HEK293 (cell line): Measurements from ENCODE around the gene TRAPPC4.
A peak's percentile ranks its signal among the peaks of the same experiment; 100 is the strongest.

Source experiments
- CTCF ChIA-PET: fragments of 350-600 bp; formaldehyde crosslinking; extraction: SDS; loops from one replicate; lab custom pipeline; 2021; ENCODE audit warnings: antibody characterized with exemption; lab: Yijun Ruan, JAX
- POLR2A ChIA-PET: fragments of 300-600 bp; formaldehyde crosslinking; extraction: SDS; loops from one replicate; lab custom pipeline; 2020; ENCODE audit warnings: antibody characterized with exemption, inconsistent platforms; lab: Yijun Ruan, JAX
- H3K27ac ChIP-seq: fragments of 200-500 bp; sonication (Bioruptor generic); 2 replicates; pipeline ENCODE4 v1.5.1; 2014; ENCODE audit warnings: low read depth, low read length, control low read depth, inconsistent platforms; ENCODE audit errors: extremely low read depth
- H3K36me3 ChIP-seq, 2 experiments: fragments of 200-500 bp in 1 of 2; sonication (Bioruptor generic) in 1 of 2; 1 replicate in 1 of 2; 2 replicates in 1 of 2; pipeline ENCODE4 v1.5.1; 2014 to 2017; ENCODE audit warnings: inconsistent platforms in 2 of 2, low read length in 2 of 2; ENCODE audit not compliant: control insufficient read depth in 2 of 2, insufficient read depth in 1 of 2
- H3K4me1 ChIP-seq: fragments of 200-500 bp; sonication (Bioruptor generic); 2 replicates; pipeline ENCODE4 v1.5.1; 2014; ENCODE audit warnings: mild to moderate bottlenecking, low read length, inconsistent platforms; ENCODE audit not compliant: control insufficient read depth, insufficient read depth
- H3K4me3 ChIP-seq: 2 replicates; pipeline ENCODE4 v1.5.1; 2011; ENCODE audit warnings: low read depth, mild to moderate bottlenecking, control low read depth, low read length, moderate library complexity
- H3K9me3 ChIP-seq: fragments of 200-500 bp; sonication (Bioruptor generic); 2 replicates; pipeline ENCODE4 v1.5.1; 2014; ENCODE audit warnings: low read depth, low read length, inconsistent platforms; ENCODE audit not compliant: control insufficient read depth, insufficient read depth
- EGR2 ChIP-seq: fragments of 450-650 bp; formaldehyde crosslinking; IDR thresholded peaks from 2 replicates; pipeline ENCODE4 v1.5.1; 2016; ENCODE audit warnings: low read depth, missing biosample characterization, missing genetic modification characterization
- GFI1B ChIP-seq: fragments of 450-650 bp; formaldehyde crosslinking; IDR thresholded peaks from 2 replicates; pipeline ENCODE4 v1.5.1; 2016; ENCODE audit warnings: missing biosample characterization, missing genetic modification characterization
- KLF16 ChIP-seq: fragments of 450-650 bp; formaldehyde crosslinking; IDR thresholded peaks from 2 replicates; pipeline ENCODE4 v1.5.1; 2017; ENCODE audit warnings: missing biosample characterization, missing genetic modification characterization
- KLF7 ChIP-seq: fragments of 450-650 bp; formaldehyde crosslinking; IDR thresholded peaks from 2 replicates; pipeline ENCODE4 v1.5.1; 2016; ENCODE audit warnings: missing biosample characterization, missing genetic modification characterization, borderline replicate concordance
- MZF1 ChIP-seq: fragments of 450-650 bp; formaldehyde crosslinking; IDR thresholded peaks from 2 replicates; pipeline ENCODE4 v1.5.1; 2017; ENCODE audit warnings: missing biosample characterization, missing genetic modification characterization, borderline replicate concordance
- OSR2 ChIP-seq: fragments of 450-650 bp; formaldehyde crosslinking; IDR thresholded peaks from 2 replicates; pipeline ENCODE4 v1.5.1; 2016; ENCODE audit warnings: missing biosample characterization, missing genetic modification characterization
- PRDM4 ChIP-seq: fragments of 450-650 bp; formaldehyde crosslinking; IDR thresholded peaks from 2 replicates; pipeline ENCODE4 v1.5.1; 2017; ENCODE audit warnings: missing biosample characterization, missing genetic modification characterization
- RBAK ChIP-seq: fragments of 450-650 bp; formaldehyde crosslinking; IDR thresholded peaks from 2 replicates; pipeline ENCODE4 v1.5.1; 2016; ENCODE audit warnings: missing biosample characterization, missing genetic modification characterization
- YY2 ChIP-seq: fragments of 450-650 bp; formaldehyde crosslinking; IDR thresholded peaks from 2 replicates; pipeline ENCODE4 v1.5.1; 2016; ENCODE audit warnings: missing biosample characterization, missing genetic modification characterization
- ZNF112 ChIP-seq: fragments of 450-650 bp; formaldehyde crosslinking; IDR thresholded peaks from 2 replicates; pipeline ENCODE4 v1.5.0; 2017; ENCODE audit warnings: missing biosample characterization, missing genetic modification characterization
- ZNF132 ChIP-seq: fragments of 450-650 bp; formaldehyde crosslinking; IDR thresholded peaks from 2 replicates; pipeline ENCODE4 v1.5.1; 2017; ENCODE audit warnings: missing biosample characterization, missing genetic modification characterization, borderline replicate concordance
- ZNF140 ChIP-seq: fragments of 450-650 bp; formaldehyde crosslinking; IDR thresholded peaks from 2 replicates; pipeline ENCODE4 v1.5.1; 2016; ENCODE audit warnings: missing biosample characterization, missing genetic modification characterization
- ZNF146 ChIP-seq: fragments of 450-650 bp; formaldehyde crosslinking; IDR thresholded peaks from 2 replicates; pipeline ENCODE4 v1.5.1; 2016; ENCODE audit warnings: missing biosample characterization, missing genetic modification characterization
- ZNF324 ChIP-seq: fragments of 450-650 bp; formaldehyde crosslinking; IDR thresholded peaks from 2 replicates; pipeline ENCODE4 v1.5.1; 2016; ENCODE audit warnings: missing biosample characterization, missing genetic modification characterization
- ZNF341 ChIP-seq: fragments of 450-650 bp; formaldehyde crosslinking; IDR thresholded peaks from 2 replicates; pipeline ENCODE4; 2016; ENCODE audit warnings: low read depth, missing biosample characterization, missing genetic modification characterization
- ZNF362 ChIP-seq: fragments of 450-650 bp; formaldehyde crosslinking; IDR thresholded peaks from 2 replicates; pipeline ENCODE4 v1.5.1; 2016; ENCODE audit warnings: missing biosample characterization, missing genetic modification characterization
- ZNF433 ChIP-seq: fragments of 450-650 bp; formaldehyde crosslinking; IDR thresholded peaks from 2 replicates; pipeline ENCODE4 v1.5.1; 2016; ENCODE audit warnings: missing biosample characterization, missing genetic modification characterization, low read depth
- ZNF510 ChIP-seq: fragments of 450-650 bp; formaldehyde crosslinking; IDR thresholded peaks from 2 replicates; pipeline ENCODE4 v1.5.1; 2018; ENCODE audit warnings: mild to moderate bottlenecking, missing genetic modification characterization, missing biosample characterization; ENCODE audit not compliant: insufficient replicate concordance
- ZNF521 ChIP-seq: fragments of 450-650 bp; formaldehyde crosslinking; IDR thresholded peaks from 2 replicates; pipeline ENCODE4 v1.5.1; 2017; ENCODE audit warnings: missing biosample characterization, mild to moderate bottlenecking, missing genetic modification characterization
- ZNF701 ChIP-seq: fragments of 450-650 bp; formaldehyde crosslinking; IDR thresholded peaks from 2 replicates; pipeline ENCODE4 v1.5.1; 2016; ENCODE audit warnings: missing biosample characterization, missing genetic modification characterization
- ZSCAN16 ChIP-seq: fragments of 450-650 bp; formaldehyde crosslinking; IDR thresholded peaks from 2 replicates; pipeline ENCODE4 v1.5.1; 2016; ENCODE audit warnings: missing biosample characterization, missing genetic modification characterization
- ZSCAN23 ChIP-seq: fragments of 450-650 bp; formaldehyde crosslinking; IDR thresholded peaks from 2 replicates; pipeline ENCODE4 v1.5.1; 2016; ENCODE audit warnings: missing biosample characterization, missing genetic modification characterization
- TF ChIP-seq, protein P1 (sequence below): sonication (generic); formaldehyde crosslinking; IDR thresholded peaks from 2 replicates; pipeline ENCODE4 v1.8.1; 2022; ENCODE audit warnings: mild to moderate bottlenecking, moderate library complexity, missing genetic modification reagents

The TRAPPC4 gene

GRCh38 chr11:119000906-119001305 lies 17.7 kb upstream of the TRAPPC4 start (continued):
- no peak for TF ChIP-seq ZNF132

DNA sequence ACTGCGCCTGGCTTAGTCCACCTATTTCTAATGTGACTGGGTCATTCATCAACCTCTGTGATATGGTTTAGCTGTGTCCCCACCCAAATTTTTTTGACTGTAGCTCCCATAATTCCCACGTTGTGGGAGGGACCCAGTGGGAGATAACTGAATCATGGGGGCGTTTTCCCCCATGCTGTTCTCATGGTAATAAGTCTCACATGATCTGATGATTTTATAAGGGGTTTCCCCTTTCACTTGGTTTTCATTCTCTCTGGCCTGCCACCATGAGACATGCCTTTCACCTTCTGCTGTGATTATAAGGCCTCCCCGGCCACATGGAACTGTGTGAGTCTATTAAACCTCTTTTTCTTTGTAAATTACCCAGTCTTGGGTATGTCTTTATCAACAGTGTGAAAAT lies 11.9 kb upstream of the TRAPPC4 start:
- POLR2A ChIA-PET, result no interaction called here
- CTCF ChIA-PET, result interaction anchor here (0.6 kb wide), 1 partner anchor 1865 kb away, joined by 3 read pairs; no protein-coding TSS in a partner anchor
- H3K36me3 ChIP-seq, result peaks cover 6 to 75% of the 10 kb centered on the region in 2 experiments; a peak in 2 of 3 replicates

DNA sequence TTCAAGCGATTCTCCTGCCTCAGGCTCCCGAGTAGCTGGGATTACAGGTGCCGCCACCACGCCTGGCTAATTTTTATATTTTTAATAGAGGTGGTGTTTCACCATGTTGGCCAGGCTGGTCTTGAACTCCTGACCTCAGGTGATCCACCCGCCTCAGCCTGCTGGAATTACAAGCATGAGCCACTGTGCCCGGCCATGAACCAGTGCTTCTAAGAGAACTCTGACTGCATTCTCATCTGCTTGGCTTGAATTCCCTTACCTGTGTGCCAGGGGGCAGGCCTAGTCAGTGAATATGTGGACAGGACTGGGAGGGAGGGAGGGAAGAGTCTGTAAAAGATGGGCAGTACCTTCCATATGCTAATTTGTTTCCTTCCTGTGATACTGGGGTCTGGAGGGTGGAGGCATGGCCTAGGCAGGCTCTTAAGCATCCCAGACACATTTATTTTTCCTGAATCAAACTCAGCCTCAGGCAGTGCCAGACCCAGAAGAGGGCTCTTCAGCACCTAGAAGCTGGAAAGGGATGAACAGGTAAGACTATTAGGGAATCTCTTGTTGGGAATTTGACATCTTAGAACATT lies 7.0 kb upstream of the TRAPPC4 start:
- Histone ChIP-seq H3K27ac (no peak overlapping the region), H3K4me1 (no peaks in the 10 kb centered on the region), H3K9me3 (no peaks in the 10 kb centered on the region), H3K4me3 (no peak overlapping the region)
- POLR2A ChIA-PET, result interaction anchor here (0.6 to 0.7 kb wide), 2 partner anchors 9 to 11 kb away, joined by 3 to 4 read pairs; no protein-coding TSS in a partner anchor
- TF ChIP-seq YY2 (tag by site-specific recombination) (no peak), KLF16 (no peak), ZNF521 (tag by site-specific recombination) (no peak), ZNF140 (tag by site-specific recombination) (no peak), ZNF701 (tag by site-specific recombination) (no peak), ZNF510 (no peak), GFI1B (no peak), PRDM4 (tag by site-specific recombination) (no peak), RBAK (tag by site-specific recombination) (no peak), ZNF112 (no peak), MZF1 (tag by site-specific recombination) (no peak), ZNF433 (tag by site-specific recombination) (no peak), ZNF146 (no peak), OSR2 (tag by site-specific recombination) (no peak), KLF7 (tag by site-specific recombination) (no peak), ZSCAN23 (tag by site-specific recombination) (no peak), ZSCAN16 (tag by site-specific recombination) (no peak), ZNF362 (tag by site-specific recombination) (no peak), ZNF324 (tag by site-specific recombination) (no peak)
- TF ChIP-seq, protein P1, sequence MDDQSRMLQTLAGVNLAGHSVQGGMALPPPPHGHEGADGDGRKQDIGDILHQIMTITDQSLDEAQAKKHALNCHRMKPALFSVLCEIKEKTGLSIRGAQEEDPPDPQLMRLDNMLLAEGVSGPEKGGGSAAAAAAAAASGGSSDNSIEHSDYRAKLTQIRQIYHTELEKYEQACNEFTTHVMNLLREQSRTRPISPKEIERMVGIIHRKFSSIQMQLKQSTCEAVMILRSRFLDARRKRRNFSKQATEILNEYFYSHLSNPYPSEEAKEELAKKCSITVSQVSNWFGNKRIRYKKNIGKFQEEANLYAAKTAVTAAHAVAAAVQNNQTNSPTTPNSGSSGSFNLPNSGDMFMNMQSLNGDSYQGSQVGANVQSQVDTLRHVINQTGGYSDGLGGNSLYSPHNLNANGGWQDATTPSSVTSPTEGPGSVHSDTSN (CRISPR knock-in tag), result no peak
- TF ChIP-seq, all 188 proteins: peak for 0
- CTCF ChIA-PET, result interaction anchor here (0.6 kb wide), 1 partner anchor 327 kb away, joined by 3 read pairs; no protein-coding TSS in a partner anchor
- H3K36me3 ChIP-seq, result peaks cover 12 to 87% of the 10 kb centered on the region in 2 experiments; a peak in 2 of 3 replicates

More for the DNA sequence above, 11.9 kb upstream of the TRAPPC4 start:
- H3K9me3 ChIP-seq, result no peaks in the 10 kb centered on the region
- H3K27ac ChIP-seq, result no peak overlapping the region
- 0 out of 2 replicates have a peak, but pooled peaks have one; percentile 17 for TF ChIP-seq EGR2 (tag by site-specific recombination)
- no peak for TF ChIP-seq ZNF341 (tag by site-specific recombination)
- H3K4me3 ChIP-seq, result no peak overlapping the region
- no peaks in the 10 kb centered on the region for H3K4me1 ChIP-seq
